ENCODE data around the gene HSD17B13. TPM values are rescaled to one million over a fixed set of nuclear protein-coding genes. Genes with fewer than 3 reads are reported as not detected.

The HSD17B13 gene
- total and polyA plus RNA-seq, 2 of the 13 experiments (the other 11 are each of a cell fraction or from before 2014, with no cell fraction given), result 0.04 to 0.15 TPM

- no peak for TF ChIP-seq ZBTB40 (IDR thresholded peaks at IDR 0.05)
- TF ChIP-seq ZBTB40 (CRISPR knock-in tag; IDR thresholded peaks at IDR 0.05), result peak; percentile 64; the same call in 1 of the 2 replicates
- TF ChIP-seq ZNF775 (CRISPR knock-in tag; IDR thresholded peaks at IDR 0.05; ENCODE audit: borderline replicate concordance), result peak; percentile 50; the same call in 1 of the 2 replicates
- TF ChIP-seq ZNF607 (CRISPR knock-in tag; IDR thresholded peaks at IDR 0.05; ENCODE audit: borderline replicate concordance), result peak; percentile 62; the same call in 1 of the 2 replicates
- peak; percentile 23; the same call in 1 of the 2 replicates for TF ChIP-seq TFDP1 (CRISPR knock-in tag; IDR thresholded peaks at IDR 0.05; ENCODE audit: borderline replicate concordance)
- peak; percentile 94; the same call in 1 of the 2 replicates for TF ChIP-seq NCOR1 (IDR thresholded peaks at IDR 0.05; ENCODE audit: borderline replicate concordance, low read length)
- peak; percentile 74 for TF ChIP-seq IRF2 (CRISPR knock-in tag; IDR thresholded peaks at IDR 0.05)
- 0 out of 2 replicates have a peak, but pooled peaks have one; percentile 50 for TF ChIP-seq ZNF761 (CRISPR knock-in tag; conservative IDR thresholded peaks at IDR 0.05)
- TF ChIP-seq, protein P1, sequence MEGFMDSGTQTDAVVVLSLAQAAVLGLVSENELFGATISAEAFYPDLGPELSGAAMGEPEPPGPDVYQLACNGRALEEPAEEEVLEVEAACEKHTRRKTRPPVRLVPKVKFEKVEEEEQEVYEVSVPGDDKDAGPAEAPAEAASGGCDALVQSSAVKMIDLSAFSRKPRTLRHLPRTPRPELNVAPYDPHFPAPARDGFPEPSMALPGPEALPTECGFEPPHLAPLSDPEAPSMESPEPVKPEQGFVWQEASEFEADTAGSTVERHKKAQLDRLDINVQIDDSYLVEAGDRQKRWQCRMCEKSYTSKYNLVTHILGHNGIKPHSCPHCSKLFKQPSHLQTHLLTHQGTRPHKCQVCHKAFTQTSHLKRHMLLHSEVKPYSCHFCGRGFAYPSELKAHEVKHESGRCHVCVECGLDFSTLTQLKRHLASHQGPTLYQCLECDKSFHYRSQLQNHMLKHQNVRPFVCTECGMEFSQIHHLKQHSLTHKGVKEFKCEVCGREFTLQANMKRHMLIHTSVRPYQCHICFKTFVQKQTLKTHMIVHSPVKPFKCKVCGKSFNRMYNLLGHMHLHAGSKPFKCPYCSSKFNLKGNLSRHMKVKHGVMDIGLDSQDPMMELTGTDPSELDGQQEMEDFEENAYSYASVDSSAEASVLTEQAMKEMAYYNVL (CRISPR knock-in tag; IDR thresholded peaks at IDR 0.05; ENCODE audit: borderline replicate concordance), result peak; percentile 94
- TF ChIP-seq RNF2 (conservative IDR thresholded peaks at IDR 0.05; ENCODE audit: low read depth), result no peak
- 0 out of 2 replicates have a peak, but pooled peaks have one; percentile 36 for TF ChIP-seq ZNF441 (CRISPR knock-in tag; IDR thresholded peaks at IDR 0.05; ENCODE audit: borderline replicate concordance)
- no peak for TF ChIP-seq EZH2 (conservative IDR thresholded peaks at IDR 0.05; ENCODE audit: low read depth, low read length)
- TF ChIP-seq HIC2 (CRISPR knock-in tag; IDR thresholded peaks at IDR 0.05; ENCODE audit: low read depth), result peak; percentile 25; the same call in 1 of the 2 replicates
- peak; percentile 89 for TF ChIP-seq HDAC2 (CRISPR knock-in tag; IDR thresholded peaks at IDR 0.05)
- peak; percentile 74; the same call in 1 of the 2 replicates for TF ChIP-seq BORCS8-MEF2B (CRISPR knock-in tag; IDR thresholded peaks at IDR 0.05)
- peak; percentile 95 for TF ChIP-seq ZBTB7B (CRISPR knock-in tag; IDR thresholded peaks at IDR 0.05)
Observed at GRCh38 chr4:87278335-87278794, 44.3 kb downstream of the HSD17B13 start (continued).
